ENCODE results near the gene MCRIP2. TPM values are rescaled to one million over a fixed set of nuclear protein-coding genes. Genes with fewer than 3 reads are reported as not detected.

Gene MCRIP2
- total and polyA plus RNA-seq, 3 donors from 2014 or later, result 78.2 to 134 (median 83.1) TPM

DNA sequence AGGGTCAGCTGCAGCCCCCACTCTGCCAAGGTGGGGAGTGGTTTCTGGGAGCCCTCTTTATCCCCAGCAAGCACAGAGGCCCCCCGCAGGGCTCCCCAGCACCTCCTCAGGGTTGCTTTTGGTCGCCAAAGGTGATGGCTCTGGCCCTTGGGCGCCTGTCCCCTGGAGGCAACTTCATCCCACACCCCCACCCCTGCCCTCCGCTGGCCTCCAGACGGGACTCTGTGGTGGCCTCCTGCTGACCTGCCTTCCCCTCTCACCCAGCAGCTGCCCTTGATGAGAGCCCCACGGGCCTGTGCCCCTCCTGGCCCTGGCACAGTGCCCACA lies 18.5 kb downstream of the MCRIP2 start:
- 40 to 61% methylated on average over 3 to 6 of the region's 6 CpGs for WGBS, 2 donors
- no peak for DNase-seq
- Histone ChIP-seq H3K27ac (peak overlapping the region; percentile 15 to 36), H3K27me3 (no peaks in the 10 kb centered on the region), H3K9me3 (no peaks in the 10 kb centered on the region), H3K4me3 (no peak overlapping the region), H3K36me3 (ENCODE audit: low read depth, missing control alignments) (no peaks in the 10 kb centered on the region), H3K4me1 (peaks cover 12% of the 10 kb centered on the region)
- intact Hi-C loops (cut with DNase I; ENCODE audit: low total_unique reads), result loop anchor here (10.0 kb wide), 1 partner anchor 75 kb away; no protein-coding TSS in a partner anchor
- TF ChIP-seq, protein P1, sequence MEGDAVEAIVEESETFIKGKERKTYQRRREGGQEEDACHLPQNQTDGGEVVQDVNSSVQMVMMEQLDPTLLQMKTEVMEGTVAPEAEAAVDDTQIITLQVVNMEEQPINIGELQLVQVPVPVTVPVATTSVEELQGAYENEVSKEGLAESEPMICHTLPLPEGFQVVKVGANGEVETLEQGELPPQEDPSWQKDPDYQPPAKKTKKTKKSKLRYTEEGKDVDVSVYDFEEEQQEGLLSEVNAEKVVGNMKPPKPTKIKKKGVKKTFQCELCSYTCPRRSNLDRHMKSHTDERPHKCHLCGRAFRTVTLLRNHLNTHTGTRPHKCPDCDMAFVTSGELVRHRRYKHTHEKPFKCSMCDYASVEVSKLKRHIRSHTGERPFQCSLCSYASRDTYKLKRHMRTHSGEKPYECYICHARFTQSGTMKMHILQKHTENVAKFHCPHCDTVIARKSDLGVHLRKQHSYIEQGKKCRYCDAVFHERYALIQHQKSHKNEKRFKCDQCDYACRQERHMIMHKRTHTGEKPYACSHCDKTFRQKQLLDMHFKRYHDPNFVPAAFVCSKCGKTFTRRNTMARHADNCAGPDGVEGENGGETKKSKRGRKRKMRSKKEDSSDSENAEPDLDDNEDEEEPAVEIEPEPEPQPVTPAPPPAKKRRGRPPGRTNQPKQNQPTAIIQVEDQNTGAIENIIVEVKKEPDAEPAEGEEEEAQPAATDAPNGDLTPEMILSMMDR (IDR thresholded peaks at IDR 0.05), result no peak
- no peak for TF ChIP-seq POLR2A (IDR thresholded peaks at IDR 0.05)

DNA sequence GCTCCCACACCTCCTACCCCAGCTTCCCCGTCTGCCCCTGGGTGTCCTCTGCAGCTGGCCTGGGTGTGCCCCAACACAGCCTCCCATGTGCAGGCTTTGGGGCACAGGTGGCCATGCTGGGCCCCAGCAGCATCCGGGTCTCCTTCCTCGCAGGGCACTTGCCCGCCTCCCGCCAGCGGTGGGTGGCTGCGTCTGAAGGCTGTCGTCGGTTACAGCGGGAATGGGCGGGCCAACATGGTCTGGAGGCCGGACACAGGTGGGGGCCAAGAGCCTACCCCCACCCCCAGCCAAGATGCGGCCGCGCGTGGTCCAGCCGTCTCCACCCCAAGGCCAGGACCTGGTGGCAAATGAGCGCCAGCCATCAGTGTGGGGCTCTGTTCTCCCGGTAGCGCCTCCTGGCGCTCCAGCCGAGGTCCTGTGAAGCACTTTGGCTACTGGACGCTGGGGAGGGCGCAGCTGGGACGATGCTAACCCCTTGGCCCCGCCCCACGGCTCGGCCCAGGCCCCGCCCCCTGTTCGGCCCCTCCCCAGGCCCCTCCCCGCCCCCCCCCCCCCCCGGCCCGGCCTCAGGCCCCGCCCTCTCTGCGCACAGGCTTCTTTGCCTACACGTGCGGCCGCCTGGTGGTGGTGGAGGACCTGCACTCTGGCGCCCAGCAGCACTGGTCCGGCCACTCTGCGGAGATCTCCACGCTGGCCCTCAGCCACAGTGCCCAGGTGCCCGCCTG lies 19.0 kb downstream of the MCRIP2 start:
- H3K27me3 ChIP-seq, result no peaks in the 10 kb centered on the region
- peak overlapping the region; percentile 15 to 36 for H3K27ac ChIP-seq
- intact Hi-C loops (cut with DNase I; ENCODE audit: low total_unique reads), result loop anchor here (10.0 kb wide), 1 partner anchor 76 kb away; no protein-coding TSS in a partner anchor
- H3K36me3 ChIP-seq (ENCODE audit: low read depth, missing control alignments), result no peaks in the 10 kb centered on the region
- no peak overlapping the region for H3K4me3 ChIP-seq
- H3K9me3 ChIP-seq, result no peaks in the 10 kb centered on the region
- DNase-seq, result peak; percentile 94
- TF ChIP-seq, protein P1 (IDR thresholded peaks at IDR 0.05), result peak; percentile 44 to 57 (median 46)
- TF ChIP-seq POLR2A (IDR thresholded peaks at IDR 0.05), result no peak
- peaks cover 12% of the 10 kb centered on the region for H3K4me1 ChIP-seq
- 24 to 37% methylated on average over 3 to 41 of the region's 43 CpGs for WGBS, 2 donors

DNA sequence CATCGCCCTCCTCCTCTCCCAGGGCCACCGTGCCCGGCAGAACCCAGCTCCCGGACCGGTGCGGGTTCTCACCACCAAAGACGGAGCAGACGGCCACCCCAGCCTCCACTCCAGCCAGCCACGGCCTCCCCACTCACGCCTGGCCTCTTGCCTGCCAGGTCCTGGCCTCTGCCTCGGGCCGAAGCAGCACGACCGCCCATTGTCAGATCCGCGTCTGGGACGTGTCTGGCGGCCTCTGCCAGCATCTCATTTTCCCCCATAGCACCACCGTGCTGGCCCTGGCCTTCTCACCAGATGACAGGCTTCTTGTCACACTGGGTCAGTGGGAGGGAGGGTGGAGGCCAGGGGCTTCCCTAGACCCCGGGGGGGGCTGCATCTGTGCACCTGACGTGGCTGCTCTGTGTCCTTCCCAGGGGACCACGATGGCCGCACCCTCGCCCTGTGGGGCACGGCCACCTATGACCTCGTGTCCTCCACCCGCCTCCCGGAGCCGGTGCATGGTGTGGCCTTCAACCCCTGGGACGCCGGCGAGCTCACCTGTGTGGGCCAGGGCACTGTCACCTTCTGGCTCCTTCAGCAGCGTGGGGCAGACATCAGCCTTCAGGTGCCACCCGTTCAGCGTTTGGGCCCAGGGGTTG lies 19.7 kb downstream of the MCRIP2 start:
- Histone ChIP-seq H3K27ac (peak overlapping the region in 1 of 2 donors; percentile 55), H3K27me3 (no peaks in the 10 kb centered on the region), H3K4me3 (no peak overlapping the region), H3K36me3 (ENCODE audit: low read depth, missing control alignments) (no peaks in the 10 kb centered on the region), H3K4me1 (peaks cover 12% of the 10 kb centered on the region), H3K9me3 (no peaks in the 10 kb centered on the region)
- intact Hi-C loops (cut with DNase I; ENCODE audit: low total_unique reads), result loop anchor here (10.0 kb wide), 1 partner anchor 77 kb away; no protein-coding TSS in a partner anchor
- TF ChIP-seq POLR2A (IDR thresholded peaks at IDR 0.05), result no peak
- TF ChIP-seq, protein P1 (IDR thresholded peaks at IDR 0.05), result no peak
- 49 to 72% methylated on average over 12 to 35 of the region's 35 CpGs for WGBS, 2 donors
- DNase-seq, result no peak

DNA sequence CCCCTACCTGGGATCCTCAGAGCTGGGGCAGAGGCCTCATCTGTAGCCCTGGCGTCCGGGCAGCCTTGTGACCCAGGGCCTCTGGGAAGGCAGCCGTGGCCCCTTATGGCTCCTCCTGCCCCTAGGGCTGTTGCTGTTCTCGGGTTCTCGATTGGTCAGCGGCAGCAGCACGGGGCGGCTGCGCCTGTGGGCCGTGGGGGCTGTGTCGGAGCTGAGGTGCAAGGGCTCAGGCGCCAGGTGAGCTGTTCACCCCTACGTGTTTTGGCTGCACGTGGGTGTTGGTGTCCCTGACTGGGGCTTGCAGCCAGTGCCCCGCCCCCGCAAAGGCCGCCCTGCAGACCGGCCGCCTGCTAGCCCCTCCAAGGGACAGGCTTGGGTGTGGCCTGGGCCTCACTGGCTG lies 20.5 kb downstream of the MCRIP2 start:
- 92 to 95% methylated on average over 14 to 19 of the region's 19 CpGs for WGBS, 2 donors
- intact Hi-C loops (cut with DNase I; ENCODE audit: low total_unique reads), result loop anchor here (10.0 kb wide), 1 partner anchor 77 kb away; no protein-coding TSS in a partner anchor
- no peak overlapping the region for H3K27ac ChIP-seq

More for the DNA sequence above, 20.5 kb downstream of the MCRIP2 start:
- Histone ChIP-seq H3K9me3 (no peaks in the 10 kb centered on the region), H3K4me1 (peaks cover 12% of the 10 kb centered on the region), H3K27me3 (no peaks in the 10 kb centered on the region), H3K36me3 (ENCODE audit: low read depth, missing control alignments) (no peaks in the 10 kb centered on the region), H3K4me3 (no peak overlapping the region)
- no peak for DNase-seq
- TF ChIP-seq POLR2A (IDR thresholded peaks at IDR 0.05), result no peak
- TF ChIP-seq, protein P1 (IDR thresholded peaks at IDR 0.05), result no peak

Data from testis (tissue), 3 donors.